ENCODE results near the gene GPC6.

The GPC6 gene

GRCh38 chr13:93368296-93368695, 141.7 kb downstream of the GPC6 start:
- in situ Hi-C loops (cut with HindIII; ENCODE audit: low sequenced_read_pairs): no loop called here

- in situ Hi-C loops (cut with HindIII; ENCODE audit: low sequenced_read_pairs): no loop called here
Measured at GRCh38 chr13:93368718-93369117, 142.1 kb downstream of the GPC6 start.

- in situ Hi-C loops (cut with HindIII; ENCODE audit: low sequenced_read_pairs): no loop called here
Measured at GRCh38 chr13:93372856-93373255, 146.2 kb downstream of the GPC6 start.

GRCh38 chr13:93375491-93375890, 148.9 kb downstream of the GPC6 start:
- in situ Hi-C loops (cut with HindIII; ENCODE audit: low sequenced_read_pairs): no loop called here

- in situ Hi-C loops (cut with HindIII; ENCODE audit: low sequenced_read_pairs): no loop called here
Measured at GRCh38 chr13:93377196-93377595, 150.6 kb downstream of the GPC6 start.

GRCh38 chr13:93378184-93378583, 151.6 kb downstream of the GPC6 start:
- in situ Hi-C loops (cut with HindIII; ENCODE audit: low sequenced_read_pairs): no loop called here

GRCh38 chr13:93386116-93386515, 159.5 kb downstream of the GPC6 start:
- in situ Hi-C loops (cut with HindIII; ENCODE audit: low sequenced_read_pairs): no loop called here

- in situ Hi-C loops (cut with HindIII; ENCODE audit: low sequenced_read_pairs): no loop called here
Measured at GRCh38 chr13:93388701-93389100, 162.1 kb downstream of the GPC6 start.

- in situ Hi-C loops (cut with HindIII; ENCODE audit: low sequenced_read_pairs): no loop called here
Measured at GRCh38 chr13:93397619-93398018, 171.0 kb downstream of the GPC6 start.

GRCh38 chr13:93398167-93399035, 171.8 kb downstream of the GPC6 start:
- in situ Hi-C loops (cut with HindIII; ENCODE audit: low sequenced_read_pairs): no loop called here

GRCh38 chr13:93399212-93399611, 172.6 kb downstream of the GPC6 start:
- in situ Hi-C loops (cut with HindIII; ENCODE audit: low sequenced_read_pairs): no loop called here

- in situ Hi-C loops (cut with HindIII; ENCODE audit: low sequenced_read_pairs): no loop called here
Measured at GRCh38 chr13:93406136-93406535, 179.5 kb downstream of the GPC6 start.

- in situ Hi-C loops (cut with HindIII; ENCODE audit: low sequenced_read_pairs): no loop called here
Measured at GRCh38 chr13:93407551-93407950, 180.9 kb downstream of the GPC6 start.

- in situ Hi-C loops (cut with HindIII; ENCODE audit: low sequenced_read_pairs): no loop called here
Measured at GRCh38 chr13:93409001-93409400, 182.4 kb downstream of the GPC6 start.

- in situ Hi-C loops (cut with HindIII; ENCODE audit: low sequenced_read_pairs): no loop called here
Measured at GRCh38 chr13:93409816-93410215, 183.2 kb downstream of the GPC6 start.

- in situ Hi-C loops (cut with HindIII; ENCODE audit: low sequenced_read_pairs): no loop called here
Measured at GRCh38 chr13:93411186-93411680, 184.6 kb downstream of the GPC6 start.

GRCh38 chr13:93412676-93413075, 186.1 kb downstream of the GPC6 start:
- in situ Hi-C loops (cut with HindIII; ENCODE audit: low sequenced_read_pairs): no loop called here

GRCh38 chr13:93413972-93414717, 187.5 kb downstream of the GPC6 start:
- in situ Hi-C loops (cut with HindIII; ENCODE audit: low sequenced_read_pairs): no loop called here

- in situ Hi-C loops (cut with HindIII; ENCODE audit: low sequenced_read_pairs): no loop called here
Measured at GRCh38 chr13:93416736-93417355, 190.2 kb downstream of the GPC6 start.

GRCh38 chr13:93418398-93418797, 191.8 kb downstream of the GPC6 start:
- in situ Hi-C loops (cut with HindIII; ENCODE audit: low sequenced_read_pairs): no loop called here

- in situ Hi-C loops (cut with HindIII; ENCODE audit: low sequenced_read_pairs): no loop called here
Measured at GRCh38 chr13:93420206-93420605, 193.6 kb downstream of the GPC6 start.
